ENCODE measurements around the gene DGCR8.
"Not testable (repeated sequence)": the region's sequence is repeated elsewhere in the genome, so short reads cannot be mapped to it uniquely, and the experiment has no call there.

Gene DGCR8

GRCh38 chr22:20064545-20065262 is 15.3 kb upstream of the DGCR8 start:
- no peak for DNase-seq (ENCODE audit: low read depth)
- no peak overlapping the region for H3K4me3 ChIP-seq (ENCODE audit: low read depth, low read length)

DNA sequence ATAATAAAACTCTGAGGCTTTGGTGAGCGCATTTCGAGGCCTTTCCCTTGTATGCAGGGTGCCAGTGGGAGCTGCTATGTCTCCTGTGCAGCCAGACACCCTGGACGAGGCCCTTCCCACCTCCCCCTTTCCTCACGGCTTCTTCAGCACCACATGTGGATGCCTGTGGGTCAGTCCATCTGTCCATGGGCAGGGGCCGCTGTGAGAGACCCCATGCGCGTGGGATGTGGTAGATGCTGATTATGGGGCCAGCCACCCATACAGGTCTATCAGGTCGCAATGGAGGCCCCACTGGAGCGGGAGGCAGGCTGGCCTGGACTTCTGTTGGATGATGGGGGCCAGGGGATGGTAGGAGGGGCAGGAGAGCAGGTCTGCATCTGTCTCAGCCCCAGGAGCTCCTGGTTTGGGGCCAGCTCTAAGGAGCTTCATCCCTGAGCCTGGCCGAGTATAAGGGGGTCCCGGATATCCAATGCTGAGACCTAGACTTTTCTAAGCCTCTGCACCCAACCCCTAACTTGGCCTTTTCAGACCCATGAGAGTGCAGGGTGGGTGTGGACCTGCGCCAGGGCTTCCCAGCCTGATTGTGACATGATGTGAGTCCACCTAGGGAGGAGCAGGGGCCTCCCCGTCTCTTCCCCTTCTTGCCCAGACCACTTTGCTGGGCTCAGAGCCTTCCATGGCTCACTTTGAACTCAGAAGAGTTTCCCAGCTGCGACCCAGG is 14.0 kb upstream of the DGCR8 start:
- DNase-seq (ENCODE audit: low read depth) = no peak
- no peak overlapping the region for H3K4me3 ChIP-seq (ENCODE audit: low read depth, low read length)

DNA sequence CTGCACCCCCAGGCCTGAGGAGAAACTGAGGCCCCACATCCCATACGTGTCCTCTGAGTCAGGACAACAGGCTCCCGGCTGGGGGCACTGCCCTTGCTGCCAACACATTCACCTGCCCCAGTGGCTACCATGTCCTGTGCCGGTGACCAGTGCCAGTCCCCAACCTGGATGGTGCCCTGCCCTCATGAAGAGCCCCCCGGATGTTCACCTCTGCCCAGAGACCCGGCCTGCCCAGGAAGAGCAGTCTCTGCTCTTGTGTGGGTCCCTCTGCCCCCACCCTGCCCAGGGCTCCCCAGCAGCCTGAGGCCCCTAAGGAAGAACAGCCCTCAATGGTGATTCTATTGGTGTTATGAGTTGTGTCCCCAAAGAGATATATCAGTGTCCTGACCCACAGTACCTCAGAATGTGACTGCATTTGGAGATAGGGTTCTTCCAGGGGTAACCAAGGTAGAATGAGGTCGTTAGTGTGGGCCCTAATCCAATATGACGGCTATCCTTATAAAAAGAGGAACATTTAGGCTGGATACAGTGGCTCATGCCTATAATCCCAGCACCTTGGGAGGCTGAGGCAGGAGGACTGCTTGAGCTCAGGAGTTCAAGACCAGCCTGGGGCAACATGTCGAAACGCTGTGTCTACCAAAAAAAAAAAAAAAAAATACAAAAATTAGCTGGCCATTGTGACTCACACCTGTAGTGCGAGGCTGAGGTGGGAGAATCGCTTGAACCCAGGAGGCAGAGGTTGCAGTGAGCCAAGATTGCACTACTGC is 13.2 kb upstream of the DGCR8 start:
- DNase-seq (ENCODE audit: low read depth) = no peak
- no peak overlapping the region for H3K4me3 ChIP-seq (ENCODE audit: low read depth, low read length)

- not testable (repeated sequence) for H3K4me3 ChIP-seq (ENCODE audit: low read depth, low read length); DNase-seq (ENCODE audit: low read depth)
These were observed 12.7 kb upstream of the DGCR8 start for GRCh38 chr22:20067384-20067682.

DNA sequence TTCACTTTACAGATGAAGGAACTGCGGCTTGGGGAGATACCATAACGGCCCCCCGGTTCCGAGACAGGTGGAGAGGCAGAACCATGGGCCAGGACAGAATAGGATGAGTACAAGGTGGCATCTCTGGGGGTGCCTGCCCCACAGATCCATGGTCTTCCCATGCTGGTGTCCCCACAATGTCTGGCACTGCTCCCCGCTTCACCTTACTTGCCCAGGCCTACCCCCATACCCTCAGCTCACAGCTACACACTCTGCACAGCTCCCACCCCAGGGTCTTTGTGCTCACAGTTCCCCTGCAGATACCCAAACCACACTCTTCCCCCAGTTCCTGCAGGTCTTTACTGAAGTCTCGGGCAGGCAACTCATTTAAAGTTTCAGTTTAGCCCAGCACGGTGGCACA is 11.4 kb upstream of the DGCR8 start:
- DNase-seq (ENCODE audit: low read depth) = no peak
- no peak overlapping the region for H3K4me3 ChIP-seq (ENCODE audit: low read depth, low read length)

- DNase-seq (ENCODE audit: low read depth) = no peak
- H3K4me3 ChIP-seq (ENCODE audit: low read depth, low read length) = no peak overlapping the region
These were observed 10.6 kb upstream of the DGCR8 start for GRCh38 chr22:20069331-20070042.

- DNase-seq (ENCODE audit: low read depth) = no peak
- no peak overlapping the region for H3K4me3 ChIP-seq (ENCODE audit: low read depth, low read length)
These were observed 8.5 kb upstream of the DGCR8 start for GRCh38 chr22:20071524-20071972.

DNA sequence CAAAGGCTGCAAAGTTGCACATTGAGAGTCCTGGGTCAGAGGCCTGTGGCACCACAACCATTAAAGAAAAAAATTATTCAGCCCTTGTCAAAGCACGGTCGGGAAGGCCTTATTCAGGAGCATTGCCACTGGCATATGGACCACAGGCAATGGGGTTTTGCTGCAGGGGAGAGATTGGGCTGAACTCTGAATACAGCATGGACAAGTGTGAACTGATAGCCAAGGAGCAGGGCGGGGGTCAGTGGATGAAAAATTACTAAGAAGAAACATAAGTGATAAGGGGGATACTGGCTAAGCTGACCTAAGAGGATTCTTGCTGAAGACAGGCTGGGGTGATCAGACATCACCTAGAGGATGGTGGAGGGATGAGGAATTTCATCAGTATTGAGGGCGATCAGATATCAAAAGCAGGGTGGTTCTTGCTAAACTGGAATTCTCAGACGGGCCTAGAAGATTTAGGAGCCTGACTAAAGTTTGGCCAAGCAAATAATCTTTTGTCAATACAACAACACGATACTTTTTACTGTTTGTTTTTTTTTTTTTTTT is 3.3 kb upstream of the DGCR8 start:
- H3K4me3 ChIP-seq (ENCODE audit: low read depth, low read length) = no peak overlapping the region
- no peak for DNase-seq (ENCODE audit: low read depth)

DNA sequence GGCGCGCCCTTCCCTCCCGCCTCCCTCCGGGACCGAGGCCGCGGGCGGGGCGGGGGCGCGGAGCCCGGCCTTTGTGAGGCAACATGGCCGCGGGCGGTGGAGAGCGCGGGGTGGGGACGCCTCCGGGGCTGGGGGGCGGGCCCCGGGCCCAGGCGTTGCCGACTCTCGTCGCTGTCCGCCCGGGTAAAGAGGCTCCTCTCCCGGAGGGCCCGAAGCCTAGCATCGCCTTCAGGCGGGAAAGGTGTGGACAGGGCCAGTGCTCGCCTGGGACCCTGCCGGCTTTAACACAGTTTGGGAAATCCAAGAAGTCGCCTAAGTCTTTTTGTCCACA is 369 bp downstream of the DGCR8 start:
- no peak for DNase-seq (ENCODE audit: low read depth)

GRCh38 chr22:20080776-20081654 is 974 bp downstream of the DGCR8 start:
- H3K4me3 ChIP-seq (ENCODE audit: low read depth, low read length) = peak overlapping the region; percentile 86
- DNase-seq (ENCODE audit: low read depth) = no peak

More for the DNA sequence above, 369 bp downstream of the DGCR8 start:
- H3K4me3 ChIP-seq (ENCODE audit: low read depth, low read length) = peak overlapping the region; percentile 86

- no peak overlapping the region for H3K4me3 ChIP-seq (ENCODE audit: low read depth, low read length)
- no peak for DNase-seq (ENCODE audit: low read depth)
These were observed 3.3 kb downstream of the DGCR8 start for GRCh38 chr22:20083157-20083890.

- no peak for DNase-seq (ENCODE audit: low read depth)
- no peak overlapping the region for H3K4me3 ChIP-seq (ENCODE audit: low read depth, low read length)
These were observed 4.0 kb downstream of the DGCR8 start for GRCh38 chr22:20083891-20084546.

DNA sequence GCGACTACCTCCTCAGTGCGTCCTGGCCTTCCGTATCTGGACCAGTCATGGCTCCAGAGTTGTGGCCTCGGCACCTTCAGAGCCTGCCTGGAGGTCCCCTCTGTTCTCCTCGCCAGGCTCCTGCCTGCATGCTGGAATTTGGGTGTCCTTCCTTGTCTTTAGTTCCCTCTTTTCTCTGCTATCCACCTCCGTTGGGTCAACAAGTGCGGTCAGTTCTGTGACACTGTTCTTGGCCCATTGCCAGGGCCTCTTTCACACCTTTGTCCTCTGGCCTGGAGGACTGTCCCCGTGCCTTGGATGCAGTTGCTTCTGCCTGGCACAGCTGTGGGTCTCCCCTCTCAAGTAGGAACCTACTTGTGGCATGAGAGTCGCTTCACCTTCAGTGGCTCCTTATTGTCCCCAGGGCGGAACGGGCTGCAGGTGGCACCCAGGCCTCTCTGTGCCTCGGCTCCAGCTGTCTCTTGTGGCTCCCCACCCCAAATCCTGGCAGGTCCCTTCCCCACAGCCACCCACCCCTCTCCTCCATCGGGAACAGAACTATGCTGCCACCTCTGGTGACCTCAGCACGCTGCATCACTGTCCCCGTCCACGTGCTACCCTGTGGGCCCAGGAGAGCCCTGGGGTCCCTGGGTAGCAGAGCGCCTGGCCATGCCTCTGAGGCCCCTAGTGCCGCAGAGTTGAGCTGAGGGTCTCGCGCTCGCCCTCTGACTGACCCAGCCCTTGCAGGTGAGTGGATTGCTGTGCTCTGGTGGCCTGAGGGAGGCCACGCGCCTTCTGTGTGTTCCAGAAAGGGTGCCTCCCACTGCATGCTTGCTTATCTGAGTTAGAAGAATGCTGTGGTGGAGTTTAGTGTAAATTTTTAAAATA is 4.7 kb downstream of the DGCR8 start:
- DNase-seq (ENCODE audit: low read depth) = no peak
- no peak overlapping the region for H3K4me3 ChIP-seq (ENCODE audit: low read depth, low read length)

GRCh38 chr22:20085651-20086050 is 5.6 kb downstream of the DGCR8 start:
- DNase-seq (ENCODE audit: low read depth) = no peak
- no peak overlapping the region for H3K4me3 ChIP-seq (ENCODE audit: low read depth, low read length)

DNA sequence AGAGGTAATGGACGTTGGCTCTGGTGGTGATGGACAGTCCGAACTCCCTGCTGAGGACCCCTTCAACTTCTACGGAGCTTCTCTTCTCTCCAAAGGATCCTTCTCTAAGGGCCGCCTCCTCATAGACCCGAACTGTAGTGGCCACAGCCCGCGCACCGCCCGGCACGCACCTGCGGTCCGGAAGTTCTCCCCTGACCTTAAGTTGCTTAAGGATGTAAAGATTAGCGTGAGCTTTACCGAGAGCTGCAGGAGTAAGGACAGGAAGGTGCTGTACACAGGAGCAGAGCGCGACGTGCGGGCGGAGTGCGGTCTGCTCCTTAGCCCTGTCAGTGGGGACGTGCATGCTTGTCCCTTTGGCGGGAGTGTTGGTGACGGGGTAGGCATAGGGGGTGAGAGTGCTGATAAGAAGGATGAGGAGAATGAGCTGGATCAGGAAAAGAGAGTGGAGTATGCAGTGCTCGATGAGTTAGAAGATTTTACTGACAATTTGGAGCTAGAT is 6.1 kb downstream of the DGCR8 start:
- H3K4me3 ChIP-seq (ENCODE audit: low read depth, low read length) = no peak overlapping the region
- DNase-seq (ENCODE audit: low read depth) = no peak

DNA sequence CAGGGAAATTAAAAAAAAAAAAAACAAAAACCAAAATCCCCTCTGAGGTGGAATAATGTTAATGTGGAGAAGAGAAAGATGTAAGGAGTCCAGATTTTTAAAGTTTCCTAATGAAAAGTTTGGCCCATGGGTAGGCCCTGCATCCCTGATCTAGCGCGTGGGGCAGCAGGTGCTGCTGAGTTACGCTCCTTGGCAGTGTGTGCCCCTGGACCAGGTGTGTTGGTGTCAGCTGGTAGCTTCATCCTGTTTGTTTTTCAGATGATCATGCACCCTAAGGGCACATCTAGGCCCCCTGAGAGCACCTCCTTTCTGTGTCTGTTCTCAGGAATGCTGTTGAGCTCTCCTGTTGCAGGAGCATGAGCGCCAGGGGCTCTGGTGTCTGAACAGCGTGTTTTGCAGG is 6.7 kb downstream of the DGCR8 start:
- DNase-seq (ENCODE audit: low read depth) = no peak
- H3K4me3 ChIP-seq (ENCODE audit: low read depth, low read length) = no peak overlapping the region
